Measurements from ENCODE around the gene LASP1NB.

Gene LASP1NB

GRCh38 chr17:38882870-38883269 lies 42.5 kb upstream of the LASP1NB start:
- Mint-ChIP-seq H3K27me3 (ENCODE audit: unreplicated experiment) (no peaks in the 10 kb centered on the region), H3K27ac (ENCODE audit: unreplicated experiment) (peak overlapping the region; percentile 95), H3K4me1 (ENCODE audit: unreplicated experiment) (peaks cover 90% of the 10 kb centered on the region), H3K9me3 (ENCODE audit: unreplicated experiment) (no peaks in the 10 kb centered on the region), H3K36me3 (ENCODE audit: unreplicated experiment) (peaks cover 44% of the 10 kb centered on the region), H3K4me3 (ENCODE audit: unreplicated experiment) (no peak overlapping the region)
- TF ChIP-seq, protein P1, sequence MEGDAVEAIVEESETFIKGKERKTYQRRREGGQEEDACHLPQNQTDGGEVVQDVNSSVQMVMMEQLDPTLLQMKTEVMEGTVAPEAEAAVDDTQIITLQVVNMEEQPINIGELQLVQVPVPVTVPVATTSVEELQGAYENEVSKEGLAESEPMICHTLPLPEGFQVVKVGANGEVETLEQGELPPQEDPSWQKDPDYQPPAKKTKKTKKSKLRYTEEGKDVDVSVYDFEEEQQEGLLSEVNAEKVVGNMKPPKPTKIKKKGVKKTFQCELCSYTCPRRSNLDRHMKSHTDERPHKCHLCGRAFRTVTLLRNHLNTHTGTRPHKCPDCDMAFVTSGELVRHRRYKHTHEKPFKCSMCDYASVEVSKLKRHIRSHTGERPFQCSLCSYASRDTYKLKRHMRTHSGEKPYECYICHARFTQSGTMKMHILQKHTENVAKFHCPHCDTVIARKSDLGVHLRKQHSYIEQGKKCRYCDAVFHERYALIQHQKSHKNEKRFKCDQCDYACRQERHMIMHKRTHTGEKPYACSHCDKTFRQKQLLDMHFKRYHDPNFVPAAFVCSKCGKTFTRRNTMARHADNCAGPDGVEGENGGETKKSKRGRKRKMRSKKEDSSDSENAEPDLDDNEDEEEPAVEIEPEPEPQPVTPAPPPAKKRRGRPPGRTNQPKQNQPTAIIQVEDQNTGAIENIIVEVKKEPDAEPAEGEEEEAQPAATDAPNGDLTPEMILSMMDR (IDR thresholded peaks at IDR 0.05), result no peak
- DNase-seq (ENCODE audit: extremely low spot score, unreplicated experiment), result no peak

DNA sequence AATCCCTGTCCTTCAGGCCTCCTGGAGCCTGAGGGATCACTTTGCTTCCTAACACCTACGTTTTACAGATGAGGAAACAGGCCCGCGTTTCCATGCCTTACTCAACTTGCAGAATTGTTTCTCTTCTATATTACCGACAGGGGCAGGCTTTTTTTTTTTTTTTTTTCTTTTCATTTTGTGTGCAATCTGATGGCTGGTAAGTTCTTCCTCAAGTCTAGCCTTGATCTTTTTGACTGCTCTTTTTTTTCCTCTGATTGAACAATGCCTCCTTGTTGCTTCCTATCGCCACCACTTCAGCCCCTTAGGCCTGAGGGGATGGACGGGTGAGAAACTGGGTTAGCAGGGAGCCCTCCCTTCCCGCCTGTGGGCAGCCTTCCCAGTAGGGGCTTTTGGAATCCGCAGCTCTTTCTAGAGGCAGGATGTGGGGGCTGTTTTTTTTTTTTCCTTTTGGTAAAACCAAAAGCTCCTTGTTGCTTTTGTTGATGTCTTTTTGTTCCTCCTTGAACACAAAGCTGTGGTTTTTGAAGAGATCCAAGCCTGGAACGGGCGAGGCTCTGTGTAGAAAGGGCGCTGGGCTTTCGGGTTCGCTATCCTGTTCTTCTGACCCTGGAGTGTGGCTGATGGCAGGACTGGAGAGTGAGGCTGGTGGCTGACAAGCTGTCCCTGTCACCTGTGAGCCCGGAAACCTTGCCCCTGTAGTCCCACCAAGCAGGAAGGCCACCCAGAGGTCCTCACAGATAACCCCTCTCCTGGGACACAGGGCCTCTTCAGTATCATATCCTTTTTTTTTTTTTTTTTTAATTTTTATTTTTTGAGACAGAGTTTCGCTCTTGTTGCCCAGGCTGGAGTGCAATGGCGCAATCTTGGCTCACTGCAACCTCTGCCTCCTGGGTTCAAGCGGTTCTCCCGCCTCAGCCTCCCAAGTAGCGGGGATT lies 41.6 kb upstream of the LASP1NB start:
- no peaks in the 10 kb centered on the region for H3K9me3 Mint-ChIP-seq (ENCODE audit: unreplicated experiment)
- H3K36me3 Mint-ChIP-seq (ENCODE audit: unreplicated experiment), result peaks cover 42% of the 10 kb centered on the region
- H3K27ac Mint-ChIP-seq (ENCODE audit: unreplicated experiment), result peak overlapping the region; percentile 95
- H3K4me1 Mint-ChIP-seq (ENCODE audit: unreplicated experiment), result peaks cover 83% of the 10 kb centered on the region
- no peak for DNase-seq (ENCODE audit: extremely low spot score, unreplicated experiment)
- TF ChIP-seq, protein P1 (IDR thresholded peaks at IDR 0.05), result peak; percentile 28
- H3K4me3 Mint-ChIP-seq (ENCODE audit: unreplicated experiment), result peak overlapping the region; percentile 56
- no peaks in the 10 kb centered on the region for H3K27me3 Mint-ChIP-seq (ENCODE audit: unreplicated experiment)

- TF ChIP-seq, protein P1 (IDR thresholded peaks at IDR 0.05), result no peak
- Mint-ChIP-seq H3K9me3 (ENCODE audit: unreplicated experiment) (no peaks in the 10 kb centered on the region), H3K27ac (ENCODE audit: unreplicated experiment) (peak overlapping the region; percentile 76), H3K4me1 (ENCODE audit: unreplicated experiment) (peaks cover 77% of the 10 kb centered on the region), H3K4me3 (ENCODE audit: unreplicated experiment) (no peak overlapping the region), H3K27me3 (ENCODE audit: unreplicated experiment) (no peaks in the 10 kb centered on the region), H3K36me3 (ENCODE audit: unreplicated experiment) (peaks cover 46% of the 10 kb centered on the region)
- no peak for DNase-seq (ENCODE audit: extremely low spot score, unreplicated experiment)
Measured at GRCh38 chr17:38885044-38885727, 40.2 kb upstream of the LASP1NB start.

DNA sequence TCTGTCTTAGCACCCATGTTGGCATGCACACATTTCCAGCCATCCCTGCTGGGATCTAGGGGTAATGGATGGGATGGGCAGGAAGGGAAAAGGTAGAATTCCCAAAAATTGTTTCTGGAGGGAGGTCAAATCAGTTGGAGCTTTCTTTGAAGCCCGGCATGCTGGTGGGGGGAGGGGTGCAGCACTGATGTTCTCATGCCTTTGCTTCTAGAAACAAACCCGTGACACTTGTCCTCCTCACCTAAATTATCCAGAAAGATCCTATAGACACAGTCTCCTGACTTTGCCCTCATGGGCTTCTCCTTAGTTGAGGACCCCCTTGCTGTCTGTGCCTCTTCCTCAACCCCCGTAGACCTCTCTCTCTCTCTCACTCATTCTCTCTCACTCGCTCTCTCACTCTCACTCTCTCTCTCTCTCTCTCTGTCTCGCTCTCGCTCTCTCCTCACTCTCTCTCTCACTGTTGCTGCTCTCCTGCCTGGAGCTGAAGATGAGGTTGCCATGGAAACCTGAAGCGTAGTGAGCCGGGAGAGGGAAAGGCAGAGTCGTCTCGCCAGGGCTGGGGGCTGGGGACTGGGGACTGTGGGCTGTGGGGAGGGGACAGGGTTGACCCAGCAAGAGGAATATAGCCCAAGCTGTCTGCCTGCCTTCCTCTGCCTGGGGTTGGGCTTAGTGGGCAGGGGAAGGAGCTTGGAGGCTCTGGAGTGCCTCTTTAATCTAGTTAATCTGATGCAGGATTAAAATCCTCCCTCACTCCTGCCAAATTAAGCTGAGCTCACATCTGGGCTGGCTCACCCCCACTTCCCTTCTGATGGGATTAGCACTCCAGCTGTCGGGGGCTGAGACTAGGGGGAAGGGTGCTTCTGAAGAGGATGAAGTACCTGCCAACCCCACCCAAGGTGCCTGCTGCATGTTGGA lies 39.4 kb upstream of the LASP1NB start:
- TF ChIP-seq, protein P1 (IDR thresholded peaks at IDR 0.05), result no peak
- Mint-ChIP-seq H3K36me3 (ENCODE audit: unreplicated experiment) (peaks cover 46% of the 10 kb centered on the region), H3K4me1 (ENCODE audit: unreplicated experiment) (peaks cover 69% of the 10 kb centered on the region), H3K9me3 (ENCODE audit: unreplicated experiment) (no peaks in the 10 kb centered on the region), H3K27me3 (ENCODE audit: unreplicated experiment) (no peaks in the 10 kb centered on the region), H3K4me3 (ENCODE audit: unreplicated experiment) (peak overlapping the region; percentile 3), H3K27ac (ENCODE audit: unreplicated experiment) (peak overlapping the region; percentile 76)
- no peak for DNase-seq (ENCODE audit: extremely low spot score, unreplicated experiment)

Data from osteocyte (in vitro differentiated cells).